Erythroblast (primary cell): ENCODE measurements around the gene EFHC1.

ENCODE experiments used
- GATA1 ChIP-seq: IDR thresholded peaks from 2 replicates; pipeline ENCODE4 v1.6.1; 2011; ENCODE audit warnings: low read depth, mild to moderate bottlenecking, control low read depth, low read length, moderate library complexity
- POLR2A ChIP-seq: IDR thresholded peaks from 2 replicates; pipeline ENCODE4 v1.6.1; 2011; ENCODE audit warnings: mild to moderate bottlenecking, low read length

- no peak for TF ChIP-seq POLR2A
- no peak for TF ChIP-seq GATA1
Measured at GRCh38 chr6:52482903-52483670, 62.9 kb downstream of the EFHC1 start.
